ENCODE results near the gene FAM83C. TPM values are rescaled to one million over a fixed set of nuclear protein-coding genes. Genes with fewer than 3 reads are reported as not detected.

FAM83C gene
- total RNA-seq (ENCODE audit: insufficient read depth, low replicate concordance), result 0.72 TPM

DNA sequence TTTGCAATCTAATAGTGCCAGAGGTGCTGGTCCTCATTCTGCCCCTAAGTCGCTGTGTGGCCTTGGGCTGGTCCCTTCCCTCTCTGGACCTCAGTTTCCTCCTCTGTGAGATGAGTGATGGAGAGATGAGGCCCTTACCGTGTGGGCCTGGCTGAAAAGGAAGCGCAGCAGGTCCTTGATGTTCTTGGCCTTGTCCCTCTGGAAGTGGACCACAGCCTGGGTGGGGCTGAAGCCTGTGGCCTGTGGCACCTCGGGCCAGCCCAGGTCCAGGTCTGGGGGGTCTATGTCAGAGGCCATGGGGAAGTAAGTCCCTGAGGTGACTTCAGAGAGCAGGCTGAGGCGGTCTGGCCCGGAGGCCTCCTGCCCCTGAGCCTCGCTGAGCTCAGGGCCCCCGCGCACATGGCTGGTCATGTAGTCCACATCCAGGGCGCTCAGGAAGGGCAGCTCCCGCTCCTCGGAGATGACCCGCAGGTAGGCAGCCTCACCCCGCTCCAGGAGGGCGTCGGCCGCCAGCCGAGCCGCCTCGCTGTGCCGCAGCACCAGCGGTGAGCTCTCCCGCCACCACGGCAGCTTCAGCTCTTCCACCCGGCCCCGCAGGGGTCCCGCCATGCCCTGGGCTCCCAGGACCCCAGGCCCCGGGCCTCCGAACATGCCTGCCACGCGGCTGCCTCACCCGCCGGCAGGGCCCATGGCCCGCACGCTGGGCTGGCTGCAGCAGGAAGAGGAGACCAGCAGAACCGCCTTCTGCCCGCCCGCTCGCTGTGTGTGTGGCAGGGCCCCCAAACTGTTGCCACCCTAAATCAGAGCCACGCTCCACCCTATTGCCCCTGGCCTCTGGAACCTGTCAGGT lies at the start of gene FAM83C:
Gene FAM83C (minus strand): TSS at position 772 of the 850 bp plus-strand sequence. CDS start 121 bp downstream, at position 651.
- DNase-seq (ENCODE audit: low spot score), result no peak

DNA sequence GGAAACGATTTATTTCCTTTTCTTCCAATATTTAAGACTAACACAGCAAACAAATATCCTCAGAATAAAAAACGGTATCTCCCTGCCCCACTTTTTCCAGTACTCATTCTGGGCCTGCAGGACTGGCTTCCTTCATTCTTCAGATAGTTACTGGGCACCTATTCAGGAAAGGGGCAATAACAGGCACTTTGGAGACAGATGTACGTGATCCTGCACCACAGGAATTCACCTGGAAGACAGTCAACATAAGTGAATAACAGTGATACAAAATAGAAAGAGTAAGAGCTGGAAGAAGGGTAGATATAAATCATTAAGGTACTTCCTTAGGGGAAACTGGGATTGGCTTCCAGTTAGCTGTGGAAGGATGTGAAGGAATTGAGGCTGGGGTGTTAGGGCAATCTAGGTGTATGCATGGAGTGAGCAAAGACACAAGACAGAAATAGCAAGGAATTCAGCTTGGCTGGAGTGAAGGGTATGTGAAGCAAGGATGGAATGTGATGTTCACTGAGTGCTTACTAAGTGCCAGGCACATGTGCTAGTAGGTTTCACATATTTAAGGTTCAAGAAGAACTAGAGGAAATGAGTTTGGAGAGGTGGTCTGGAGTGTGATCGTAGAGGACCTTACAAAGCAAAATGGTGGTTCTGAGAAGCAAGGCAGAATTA lies 49.3 kb upstream of the FAM83C start:
- no peak for DNase-seq (ENCODE audit: low spot score)

DNA sequence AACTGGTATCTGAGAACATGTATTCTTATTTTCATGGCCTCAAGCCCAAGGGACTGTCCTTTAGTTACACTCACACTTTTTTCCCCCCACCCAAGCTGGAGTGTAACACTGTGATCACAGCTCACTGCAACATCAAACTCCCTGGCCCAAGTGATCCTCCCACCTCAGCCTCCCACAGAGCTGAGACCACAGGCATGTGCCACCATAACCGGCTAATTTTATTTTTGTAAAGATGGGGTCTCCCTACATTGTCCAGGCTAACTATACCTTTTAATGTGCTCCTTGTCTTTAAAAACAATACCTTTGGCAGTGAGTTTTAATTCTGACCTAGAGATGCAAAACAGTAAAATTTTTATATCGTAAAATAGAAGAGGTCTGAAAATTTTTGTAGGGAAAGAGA lies 48.2 kb upstream of the FAM83C start:
- no peak for DNase-seq (ENCODE audit: low spot score)

DNA sequence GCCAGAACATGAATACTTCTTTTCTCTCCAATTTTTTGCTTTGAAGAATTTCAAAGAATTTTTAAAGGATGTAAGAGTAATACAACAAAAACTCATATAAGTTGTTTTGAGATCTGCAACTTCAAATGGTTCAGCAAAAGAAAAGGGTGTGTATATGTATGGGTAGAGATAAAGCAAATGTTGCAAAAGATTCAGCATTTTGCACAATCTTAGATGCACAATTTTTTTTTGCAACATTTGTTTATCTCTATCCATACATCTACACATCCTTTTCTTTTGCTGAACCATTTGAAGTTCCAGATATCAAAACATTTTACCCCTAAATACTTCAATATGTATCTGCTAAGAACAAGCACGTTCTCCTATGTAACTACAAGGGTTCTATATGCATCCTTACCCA lies 47.4 kb upstream of the FAM83C start:
- DNase-seq (ENCODE audit: low spot score), result no peak

DNA sequence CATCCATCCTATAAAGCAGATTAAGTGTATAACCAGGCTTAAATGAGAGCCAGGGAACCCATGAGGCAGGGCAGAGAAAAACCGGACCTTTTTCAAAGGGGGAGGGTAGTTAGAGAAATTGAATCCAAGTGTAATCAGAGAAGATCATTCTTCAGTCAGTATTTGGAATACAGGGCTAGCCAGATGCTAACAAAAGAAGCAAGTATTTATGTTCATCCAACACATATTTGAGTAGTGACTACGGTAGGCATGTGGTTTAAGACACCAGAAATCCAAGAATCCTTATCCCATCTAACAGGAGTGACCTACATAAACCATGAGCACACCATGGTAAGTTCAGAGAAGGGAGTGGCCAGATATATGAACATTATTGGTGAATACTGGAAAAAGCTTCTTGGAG lies 46.8 kb upstream of the FAM83C start:
- DNase-seq (ENCODE audit: low spot score), result peak; percentile 87

DNA sequence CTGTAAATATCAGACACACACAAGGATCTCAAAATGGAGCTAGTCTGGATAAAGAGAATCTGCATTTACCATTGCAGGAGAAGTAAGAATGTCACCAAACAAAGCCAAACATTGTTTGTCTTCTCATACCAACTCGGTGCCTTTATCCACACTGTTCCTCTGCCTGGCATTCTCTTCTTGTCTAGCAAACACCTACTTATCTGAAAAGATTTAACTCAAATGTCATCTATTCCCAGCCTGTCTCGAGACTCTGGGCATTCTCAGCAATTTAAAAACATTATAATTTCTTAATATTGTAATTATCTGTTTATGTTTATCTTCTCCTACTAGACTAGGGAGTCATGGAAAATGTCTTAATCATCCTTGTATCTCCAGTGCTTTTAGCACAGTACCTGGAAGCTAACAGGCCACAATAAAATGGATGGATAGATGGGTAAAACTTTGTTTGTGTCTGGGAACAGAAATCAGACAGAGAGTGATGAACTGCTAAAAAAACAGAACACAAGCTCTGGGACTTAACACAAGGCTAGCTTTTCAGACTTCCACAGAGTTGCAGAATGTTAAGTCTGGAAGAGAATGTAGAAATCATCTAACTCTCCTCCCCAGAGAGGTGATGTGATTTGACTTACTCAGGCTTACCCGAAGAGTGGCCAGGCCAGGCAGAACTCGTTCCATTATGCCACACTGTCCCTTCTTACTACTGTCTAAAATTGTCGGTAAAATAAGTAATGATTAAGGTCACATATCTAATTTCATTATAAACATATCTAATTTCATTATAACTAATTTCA lies 42.3 kb upstream of the FAM83C start:
- DNase-seq (ENCODE audit: low spot score), result no peak

DNA sequence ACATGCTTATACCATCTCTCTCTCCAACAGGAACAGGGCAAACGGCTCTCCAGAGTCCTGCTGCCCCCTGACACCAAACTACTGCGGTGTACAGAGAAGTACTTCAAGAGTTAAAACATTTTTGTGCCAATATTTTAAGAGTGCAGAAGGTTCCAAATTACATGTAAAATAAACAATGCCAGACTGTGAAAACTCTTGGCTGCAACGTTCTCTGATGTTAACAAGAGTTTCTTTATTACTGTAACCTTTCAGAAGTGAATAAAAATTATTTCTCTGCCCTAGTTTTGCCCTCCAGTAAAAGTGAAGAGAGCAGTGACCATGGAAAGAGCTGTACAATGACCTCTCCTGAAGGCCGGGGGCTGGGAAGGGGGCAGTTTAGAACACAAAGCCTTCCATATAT lies 41.4 kb upstream of the FAM83C start:
- DNase-seq (ENCODE audit: low spot score), result no peak

DNA sequence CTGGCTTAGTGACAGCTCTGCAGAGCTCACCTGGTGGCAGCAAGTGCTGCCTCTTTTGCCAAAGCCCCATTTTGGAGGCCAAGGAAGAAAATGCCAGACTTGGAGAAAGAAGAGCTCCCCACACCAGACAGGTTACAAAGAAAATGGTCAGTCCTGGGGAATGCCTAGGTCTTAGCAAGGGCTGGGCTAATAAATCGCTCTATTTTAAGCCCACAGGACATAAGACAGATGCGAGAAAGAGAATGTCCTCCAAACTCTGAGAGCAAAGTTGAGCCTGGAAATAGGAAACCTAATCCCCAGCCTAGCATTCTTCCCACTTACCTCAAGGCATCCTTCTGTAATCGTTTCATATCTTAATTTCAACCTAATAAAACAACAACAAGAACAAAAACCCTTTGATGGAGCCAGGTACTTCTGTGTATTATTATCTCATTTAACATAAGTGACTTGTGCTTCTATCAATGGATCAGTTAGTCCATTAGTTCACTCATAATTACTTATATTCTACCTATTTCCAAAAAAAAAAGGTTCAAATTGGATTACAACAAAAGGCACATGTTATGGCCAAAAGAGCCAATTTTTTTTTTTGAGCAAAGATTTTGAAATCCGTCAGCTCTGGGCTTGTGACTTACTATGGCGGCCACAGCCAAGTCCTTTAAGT lies 40.4 kb upstream of the FAM83C start:
- no peak for DNase-seq (ENCODE audit: low spot score)

DNA sequence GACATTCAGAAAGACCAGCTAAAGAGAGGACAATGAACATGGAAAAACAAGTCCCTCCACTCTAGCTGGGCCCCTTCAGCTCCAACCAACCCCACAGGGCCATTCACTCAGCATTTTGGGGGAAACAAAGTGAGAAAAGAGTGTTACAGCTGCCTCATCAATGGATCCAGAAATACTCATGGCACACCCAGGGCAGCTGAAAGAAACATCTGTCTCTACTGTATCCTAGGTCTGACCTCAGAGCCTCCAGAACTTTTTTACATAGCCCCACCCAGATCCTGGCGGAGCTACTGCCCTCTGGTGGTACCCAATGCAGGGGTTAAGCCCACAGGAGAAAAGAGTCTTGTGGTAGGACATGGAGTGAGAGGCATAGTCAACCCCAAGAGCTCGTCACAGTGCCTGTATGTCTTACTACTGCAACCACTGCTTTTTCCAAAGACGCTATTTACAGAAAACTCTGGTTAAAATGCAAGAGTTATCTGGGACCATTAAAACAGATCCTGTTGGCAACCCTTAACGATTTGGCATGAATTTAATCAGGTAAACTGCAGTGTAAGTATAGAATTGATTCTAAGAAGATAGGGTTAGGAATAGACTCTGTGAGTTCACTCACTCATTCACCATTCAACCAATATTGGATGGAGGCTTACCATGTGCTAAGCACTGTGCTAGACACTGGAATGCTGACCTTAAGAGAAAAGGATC lies 37.4 kb upstream of the FAM83C start:
- DNase-seq (ENCODE audit: low spot score), result no peak

DNA sequence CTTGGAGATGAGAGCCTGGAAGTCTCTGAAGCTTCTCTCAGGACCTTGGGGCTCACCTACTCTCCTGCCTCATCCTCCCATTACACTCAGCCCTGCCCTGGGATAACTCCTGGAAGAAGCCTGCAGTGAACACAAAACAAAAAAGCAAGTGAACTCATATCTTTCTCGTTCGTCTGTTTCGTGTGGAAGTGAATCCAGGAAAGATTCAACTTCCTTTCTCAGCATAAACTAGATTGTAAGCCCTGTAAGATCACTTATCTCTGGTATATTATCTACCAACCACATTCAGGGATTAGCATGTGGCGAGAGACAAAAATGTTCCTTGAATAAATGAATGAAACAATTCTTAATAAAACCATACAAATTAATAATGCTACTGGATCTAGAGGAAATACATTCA lies 36.5 kb upstream of the FAM83C start:
- DNase-seq (ENCODE audit: low spot score), result no peak

DNA sequence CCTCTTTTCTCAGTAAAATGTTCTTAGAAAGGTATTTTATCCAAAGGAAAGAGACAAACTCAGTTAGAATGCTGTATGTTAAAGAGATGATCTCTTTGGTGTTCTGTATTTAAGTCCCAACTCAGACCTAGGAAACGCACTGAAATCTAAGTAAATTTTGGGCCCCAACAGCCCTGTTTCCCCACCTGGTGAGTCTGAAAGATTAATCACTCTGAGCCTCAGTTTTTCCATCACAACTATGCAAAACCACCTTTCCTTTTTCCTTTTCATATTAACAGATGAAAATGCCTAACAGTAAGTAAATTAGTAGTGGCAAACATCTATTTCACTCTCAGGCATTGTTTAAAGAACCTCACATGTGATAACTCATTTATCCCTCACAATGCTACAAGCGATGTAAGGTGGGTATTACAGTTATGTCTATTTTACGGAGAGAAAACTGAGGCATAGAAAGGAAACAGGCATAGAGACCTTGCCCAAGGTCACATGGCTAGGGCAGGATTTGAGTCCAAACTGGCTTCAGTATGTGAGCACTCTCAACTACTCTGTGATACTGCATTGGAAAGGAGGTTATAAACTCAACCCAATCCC lies 36.0 kb upstream of the FAM83C start:
- no peak for DNase-seq (ENCODE audit: low spot score)

DNA sequence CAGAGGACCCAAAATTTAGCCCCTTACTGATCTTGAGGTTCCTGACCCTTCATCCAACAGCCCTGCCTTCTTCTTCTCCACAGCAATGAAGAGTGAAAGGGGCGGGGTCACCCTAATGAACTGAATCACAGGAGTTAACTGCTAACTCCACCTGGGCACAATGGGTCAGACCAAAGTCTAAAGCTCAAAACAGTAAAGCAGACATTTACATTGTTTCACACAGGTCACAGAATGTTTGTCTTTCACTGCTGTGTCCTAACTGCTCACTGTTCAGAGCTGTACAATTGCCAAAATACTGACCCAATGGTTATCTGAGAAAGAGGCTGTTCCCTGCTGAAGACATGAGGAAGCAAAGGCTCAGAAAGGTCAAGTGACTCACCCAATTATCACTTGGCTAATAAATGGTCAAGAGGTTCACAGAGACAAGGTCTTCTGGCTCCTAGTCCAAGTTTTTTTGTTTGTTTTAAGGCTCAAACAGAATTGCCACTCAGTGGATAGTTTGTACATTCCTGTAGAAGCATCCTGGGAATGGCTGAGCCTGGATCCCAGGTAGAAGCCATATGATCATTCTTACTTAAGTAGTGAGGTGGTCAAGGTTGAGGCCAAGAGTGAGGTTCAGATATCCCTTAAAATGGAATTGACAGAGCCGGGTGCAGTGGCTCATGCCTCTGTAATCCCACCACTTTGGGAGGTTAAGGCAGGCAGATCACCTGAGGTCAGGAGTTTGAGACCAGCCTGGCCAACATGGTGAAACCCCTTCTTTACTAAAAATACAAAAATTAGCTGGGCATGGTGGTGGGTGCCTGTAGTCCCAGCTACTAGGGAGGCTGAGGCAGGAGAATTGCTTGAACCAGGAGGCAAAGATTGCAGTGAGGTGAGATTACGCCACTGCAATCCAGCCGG lies 35.1 kb upstream of the FAM83C start:
- no peak for DNase-seq (ENCODE audit: low spot score)

DNA sequence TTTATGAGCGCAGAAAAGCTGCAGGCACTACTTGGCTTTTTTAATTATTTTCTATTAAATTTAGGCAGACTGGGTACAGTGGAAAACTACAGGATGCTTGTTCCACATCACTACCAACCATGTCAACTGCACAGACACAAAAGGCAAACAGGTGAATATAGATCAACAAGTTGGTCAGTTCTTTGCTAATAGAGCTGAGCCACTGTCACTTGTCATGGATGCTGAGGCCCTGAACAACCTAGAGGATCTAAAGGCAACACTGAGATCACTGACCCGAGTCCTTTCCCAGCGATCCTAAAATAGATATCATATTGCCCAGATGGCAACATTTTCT lies 34.5 kb upstream of the FAM83C start:
- no peak for DNase-seq (ENCODE audit: low spot score)

DNA sequence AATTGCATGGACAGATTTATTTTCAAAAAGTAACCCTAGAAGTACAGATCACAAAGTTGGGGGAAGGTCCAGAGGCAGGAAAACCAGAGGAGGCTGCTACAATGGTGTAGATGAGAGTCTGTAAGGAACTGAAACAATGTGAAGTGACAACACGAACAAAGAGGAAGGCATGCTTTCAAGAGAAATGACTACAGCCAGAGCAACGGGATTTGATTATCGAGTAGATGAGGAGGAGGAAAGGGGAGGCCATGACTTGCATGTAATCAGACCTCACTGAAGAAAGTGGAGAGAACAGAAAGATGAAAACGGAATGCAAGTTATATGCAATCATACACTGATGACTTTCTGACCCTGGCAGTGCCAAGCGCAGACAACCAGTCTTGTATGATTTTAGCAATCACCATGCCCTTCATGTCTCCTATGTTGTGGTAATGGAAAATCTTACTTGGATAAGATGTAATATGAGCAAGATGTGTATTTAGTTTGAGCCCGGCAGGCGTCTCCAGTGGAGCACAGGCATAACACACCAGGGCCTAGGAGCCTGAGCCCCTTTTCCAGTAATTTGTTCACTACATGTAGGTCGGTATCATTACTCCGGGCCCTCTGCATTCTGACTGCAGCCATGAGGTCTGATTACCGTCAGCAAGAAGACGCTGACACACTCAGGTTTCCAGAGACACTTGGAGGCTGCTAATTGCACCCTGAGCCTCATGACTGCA lies 34.0 kb upstream of the FAM83C start:
- no peak for DNase-seq (ENCODE audit: low spot score)

DNA sequence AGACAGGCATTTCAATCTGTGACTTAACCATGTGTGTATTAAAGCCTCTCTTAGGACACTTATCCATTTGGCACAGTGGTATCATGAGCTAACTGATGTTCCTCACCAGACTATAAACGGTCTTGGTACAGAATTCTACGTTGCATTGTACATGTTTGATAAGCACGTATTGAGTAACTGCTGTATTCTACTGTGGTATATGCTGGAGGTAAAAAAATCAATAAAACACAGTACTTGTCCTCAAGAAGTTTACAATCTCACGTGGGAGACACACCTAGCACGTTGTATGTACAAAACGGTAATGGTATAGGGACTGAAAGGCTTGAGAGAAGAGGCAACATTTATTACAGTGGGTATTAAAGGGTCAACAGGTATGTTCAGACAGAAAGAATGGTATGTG lies 33.2 kb upstream of the FAM83C start:
- no peak for DNase-seq (ENCODE audit: low spot score)

DNA sequence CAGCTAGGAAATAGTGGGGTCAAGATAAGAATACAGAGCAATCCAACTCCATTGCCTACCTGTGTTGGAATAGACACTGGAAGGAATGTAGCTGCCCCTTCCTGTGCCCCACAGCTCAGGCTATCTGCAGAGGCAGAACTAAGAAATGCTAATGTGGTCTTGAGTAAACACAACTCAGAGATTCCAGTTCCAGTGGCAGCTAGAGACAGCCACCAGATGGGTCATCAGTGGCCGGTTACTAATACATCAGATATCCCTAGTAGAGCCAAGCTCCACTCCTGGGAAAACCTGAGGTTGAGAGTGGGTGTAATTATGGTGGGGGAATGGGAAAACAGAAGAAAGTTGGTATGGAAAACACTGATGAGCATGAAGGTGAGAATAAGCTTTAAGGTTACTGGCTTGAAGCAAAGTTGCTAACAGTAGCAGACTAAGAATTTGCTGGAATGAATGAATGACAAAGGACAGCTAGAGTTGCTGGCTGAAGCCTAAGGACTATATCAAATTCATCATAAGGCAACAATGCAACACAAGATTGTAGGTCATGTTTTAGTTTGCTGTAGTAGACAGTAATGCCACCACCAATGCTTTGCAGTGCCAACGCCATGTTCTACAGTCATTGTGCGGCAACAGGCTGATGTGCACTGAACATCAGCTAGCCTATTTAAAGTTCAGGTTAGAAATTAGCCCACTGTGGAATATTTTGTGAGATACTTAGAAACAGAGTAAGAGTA lies 28.3 kb upstream of the FAM83C start:
- DNase-seq (ENCODE audit: low spot score), result no peak

DNA sequence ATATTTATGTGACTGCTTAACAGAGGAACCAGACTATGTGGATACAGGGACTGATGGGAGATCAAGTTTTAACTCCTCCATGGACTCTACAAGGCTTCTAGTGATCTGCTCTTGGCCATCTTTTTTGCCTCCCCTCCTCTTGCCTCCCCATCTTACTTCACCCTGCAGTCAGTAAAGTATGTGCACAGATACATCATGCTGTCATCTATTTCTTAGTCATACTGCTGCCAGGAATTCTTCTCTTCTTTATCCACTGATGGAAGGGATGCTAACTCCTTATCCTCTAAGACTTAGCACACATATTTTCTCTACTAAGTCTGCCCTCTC lies 27.6 kb upstream of the FAM83C start:
- DNase-seq (ENCODE audit: low spot score), result peak; percentile 77

DNA sequence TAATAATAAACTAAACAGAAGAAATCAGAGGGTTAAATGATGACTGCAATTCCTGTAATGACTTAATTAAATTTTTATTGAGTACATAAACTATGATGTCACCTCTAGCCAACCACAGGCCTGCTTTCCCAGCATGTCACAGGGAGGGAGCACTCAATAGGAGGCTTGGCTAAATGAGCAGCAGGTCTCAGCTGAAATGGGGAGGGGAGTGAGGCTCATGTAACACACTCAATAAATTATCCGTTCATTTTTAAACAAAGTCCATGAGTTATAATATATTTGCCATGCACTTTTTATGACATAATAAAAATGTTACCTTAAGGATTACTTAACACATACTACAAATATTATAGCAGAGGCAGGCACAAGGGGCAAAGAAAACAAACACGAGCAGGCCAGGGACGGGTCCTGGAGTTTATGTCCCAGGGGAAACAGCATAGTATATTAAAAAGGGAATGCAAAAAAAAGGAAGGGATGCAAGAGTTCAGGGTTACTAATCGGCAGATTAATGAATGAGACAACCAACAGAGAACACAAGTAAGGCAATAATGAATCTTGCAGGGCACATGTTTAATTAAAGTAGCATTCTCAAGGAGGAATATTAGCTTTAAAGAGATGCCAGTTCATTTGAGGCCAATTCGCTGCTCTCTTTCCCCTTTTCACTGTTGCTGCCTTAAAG lies 27.1 kb upstream of the FAM83C start:
- DNase-seq (ENCODE audit: low spot score), result no peak

Data from umbilical cord (tissue), 2 donors.